ENCODE results near the gene LAMC3. TPM values are rescaled to one million over a fixed set of nuclear protein-coding genes. Genes with fewer than 3 reads are reported as not detected.

LAMC3 gene
- total and polyA plus RNA-seq, 9 of the 15 experiments (the other 6 are each of a cell fraction or from before 2014, with no cell fraction given) = 0.10 TPM; not detected in 8

DNA sequence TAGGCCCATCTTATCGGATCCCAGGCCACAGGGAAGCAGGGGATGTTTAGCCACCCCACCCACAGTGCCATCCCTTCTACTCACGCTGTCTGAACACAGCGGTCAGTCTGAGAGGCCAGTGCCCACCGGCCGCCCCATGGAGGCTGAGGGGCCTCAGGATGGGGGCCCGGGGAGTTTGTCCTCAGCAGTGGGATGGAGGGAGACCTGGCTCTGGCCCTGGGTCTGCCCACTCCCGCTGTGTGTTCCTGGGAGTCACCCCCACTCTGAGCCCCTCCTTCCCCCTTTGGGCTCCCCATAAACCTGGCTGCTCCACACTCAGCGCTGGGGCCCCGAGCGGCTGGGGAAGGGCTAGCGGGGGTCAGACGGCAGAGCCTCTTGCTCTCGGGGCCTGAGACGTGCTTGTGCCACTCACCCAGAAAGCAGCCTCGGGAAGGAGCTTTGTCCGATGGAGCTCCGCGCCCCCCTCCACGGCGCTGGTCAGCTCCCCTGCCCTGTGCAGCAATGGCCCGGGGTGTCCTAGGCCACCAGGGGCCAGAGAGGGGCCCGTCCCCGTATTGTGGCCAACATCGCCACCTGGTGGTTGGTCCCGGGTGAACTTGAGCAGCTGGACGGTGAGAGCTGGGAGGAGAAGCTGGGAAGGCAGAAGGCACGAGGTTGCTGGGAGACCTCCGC lies 10.9 kb upstream of the LAMC3 start:
- CTCF ChIA-PET (ENCODE audit: low intra/inter-chr PET ratio) = interaction anchor here (0.6 to 4.5 kb wide), 12 partner anchors 16 to 291 kb away, joined by 3 to 44 read pairs (median 5); no protein-coding TSS in a partner anchor
- H3K9me3 ChIP-seq (replicated peaks; ENCODE audit: control insufficient read depth, insufficient read depth, low read depth, low read length) = no peaks in the 10 kb centered on the region; the same call in 1 of the 2 replicates
- H3K9ac ChIP-seq (ENCODE audit: insufficient read depth in 1 of 2, low read depth in 2 of 2, low read length in 2 of 2) = peak overlapping the region in 1 of 2 experiments; percentile 45; a peak in 2 of 4 replicates
- peak; percentile 94 for ATAC-seq
- in situ Hi-C loops (cut with MboI) (loop anchor here (5.0 to 25.0 kb wide), 2 partner anchors 126 to 286 kb away; no protein-coding TSS in a partner anchor), intact Hi-C loops (cut with micrococcal nuclease) (loop anchor here (1.0 to 2.0 kb wide), 6 partner anchors 48 to 227 kb away; no protein-coding TSS in a partner anchor)
- TF ChIP-seq, protein P1, sequence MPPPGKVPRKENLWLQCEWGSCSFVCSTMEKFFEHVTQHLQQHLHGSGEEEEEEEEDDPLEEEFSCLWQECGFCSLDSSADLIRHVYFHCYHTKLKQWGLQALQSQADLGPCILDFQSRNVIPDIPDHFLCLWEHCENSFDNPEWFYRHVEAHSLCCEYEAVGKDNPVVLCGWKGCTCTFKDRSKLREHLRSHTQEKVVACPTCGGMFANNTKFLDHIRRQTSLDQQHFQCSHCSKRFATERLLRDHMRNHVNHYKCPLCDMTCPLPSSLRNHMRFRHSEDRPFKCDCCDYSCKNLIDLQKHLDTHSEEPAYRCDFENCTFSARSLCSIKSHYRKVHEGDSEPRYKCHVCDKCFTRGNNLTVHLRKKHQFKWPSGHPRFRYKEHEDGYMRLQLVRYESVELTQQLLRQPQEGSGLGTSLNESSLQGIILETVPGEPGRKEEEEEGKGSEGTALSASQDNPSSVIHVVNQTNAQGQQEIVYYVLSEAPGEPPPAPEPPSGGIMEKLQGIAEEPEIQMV (tag; conservative IDR thresholded peaks at IDR 0.05; ENCODE audit: low read depth) = no peak
- TF ChIP-seq FOS (IDR thresholded peaks at IDR 0.05; ENCODE audit: extremely low read depth, insufficient read length) = no peak
- TF ChIP-seq, protein P2, sequence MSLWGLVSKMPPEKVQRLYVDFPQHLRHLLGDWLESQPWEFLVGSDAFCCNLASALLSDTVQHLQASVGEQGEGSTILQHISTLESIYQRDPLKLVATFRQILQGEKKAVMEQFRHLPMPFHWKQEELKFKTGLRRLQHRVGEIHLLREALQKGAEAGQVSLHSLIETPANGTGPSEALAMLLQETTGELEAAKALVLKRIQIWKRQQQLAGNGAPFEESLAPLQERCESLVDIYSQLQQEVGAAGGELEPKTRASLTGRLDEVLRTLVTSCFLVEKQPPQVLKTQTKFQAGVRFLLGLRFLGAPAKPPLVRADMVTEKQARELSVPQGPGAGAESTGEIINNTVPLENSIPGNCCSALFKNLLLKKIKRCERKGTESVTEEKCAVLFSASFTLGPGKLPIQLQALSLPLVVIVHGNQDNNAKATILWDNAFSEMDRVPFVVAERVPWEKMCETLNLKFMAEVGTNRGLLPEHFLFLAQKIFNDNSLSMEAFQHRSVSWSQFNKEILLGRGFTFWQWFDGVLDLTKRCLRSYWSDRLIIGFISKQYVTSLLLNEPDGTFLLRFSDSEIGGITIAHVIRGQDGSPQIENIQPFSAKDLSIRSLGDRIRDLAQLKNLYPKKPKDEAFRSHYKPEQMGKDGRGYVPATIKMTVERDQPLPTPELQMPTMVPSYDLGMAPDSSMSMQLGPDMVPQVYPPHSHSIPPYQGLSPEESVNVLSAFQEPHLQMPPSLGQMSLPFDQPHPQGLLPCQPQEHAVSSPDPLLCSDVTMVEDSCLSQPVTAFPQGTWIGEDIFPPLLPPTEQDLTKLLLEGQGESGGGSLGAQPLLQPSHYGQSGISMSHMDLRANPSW (CRISPR knock-in tag; IDR thresholded peaks at IDR 0.05) = peak; percentile 100
- TF ChIP-seq, protein P3, sequence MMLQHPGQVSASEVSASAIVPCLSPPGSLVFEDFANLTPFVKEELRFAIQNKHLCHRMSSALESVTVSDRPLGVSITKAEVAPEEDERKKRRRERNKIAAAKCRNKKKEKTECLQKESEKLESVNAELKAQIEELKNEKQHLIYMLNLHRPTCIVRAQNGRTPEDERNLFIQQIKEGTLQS (IDR thresholded peaks at IDR 0.05) = no peak
- TF ChIP-seq, protein P3 (CRISPR knock-in tag; conservative IDR thresholded peaks at IDR 0.05) = peak; percentile 83
- TF ChIP-seq, protein P4, sequence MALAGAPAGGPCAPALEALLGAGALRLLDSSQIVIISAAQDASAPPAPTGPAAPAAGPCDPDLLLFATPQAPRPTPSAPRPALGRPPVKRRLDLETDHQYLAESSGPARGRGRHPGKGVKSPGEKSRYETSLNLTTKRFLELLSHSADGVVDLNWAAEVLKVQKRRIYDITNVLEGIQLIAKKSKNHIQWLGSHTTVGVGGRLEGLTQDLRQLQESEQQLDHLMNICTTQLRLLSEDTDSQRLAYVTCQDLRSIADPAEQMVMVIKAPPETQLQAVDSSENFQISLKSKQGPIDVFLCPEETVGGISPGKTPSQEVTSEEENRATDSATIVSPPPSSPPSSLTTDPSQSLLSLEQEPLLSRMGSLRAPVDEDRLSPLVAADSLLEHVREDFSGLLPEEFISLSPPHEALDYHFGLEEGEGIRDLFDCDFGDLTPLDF (CRISPR knock-in tag; IDR thresholded peaks at IDR 0.05) = peak; percentile 87
- TF ChIP-seq, protein P5, sequence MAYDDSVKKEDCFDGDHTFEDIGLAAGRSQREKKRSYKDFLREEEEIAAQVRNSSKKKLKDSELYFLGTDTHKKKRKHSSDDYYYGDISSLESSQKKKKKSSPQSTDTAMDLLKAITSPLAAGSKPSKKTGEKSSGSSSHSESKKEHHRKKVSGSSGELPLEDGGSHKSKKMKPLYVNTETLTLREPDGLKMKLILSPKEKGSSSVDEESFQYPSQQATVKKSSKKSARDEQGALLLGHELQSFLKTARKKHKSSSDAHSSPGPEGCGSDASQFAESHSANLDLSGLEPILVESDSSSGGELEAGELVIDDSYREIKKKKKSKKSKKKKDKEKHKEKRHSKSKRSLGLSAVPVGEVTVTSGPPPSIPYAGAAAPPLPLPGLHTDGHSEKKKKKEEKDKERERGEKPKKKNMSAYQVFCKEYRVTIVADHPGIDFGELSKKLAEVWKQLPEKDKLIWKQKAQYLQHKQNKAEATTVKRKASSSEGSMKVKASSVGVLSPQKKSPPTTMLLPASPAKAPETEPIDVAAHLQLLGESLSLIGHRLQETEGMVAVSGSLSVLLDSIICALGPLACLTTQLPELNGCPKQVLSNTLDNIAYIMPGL (CRISPR knock-in tag; IDR thresholded peaks at IDR 0.05) = peak; percentile 94
- TF ChIP-seq, protein P6, sequence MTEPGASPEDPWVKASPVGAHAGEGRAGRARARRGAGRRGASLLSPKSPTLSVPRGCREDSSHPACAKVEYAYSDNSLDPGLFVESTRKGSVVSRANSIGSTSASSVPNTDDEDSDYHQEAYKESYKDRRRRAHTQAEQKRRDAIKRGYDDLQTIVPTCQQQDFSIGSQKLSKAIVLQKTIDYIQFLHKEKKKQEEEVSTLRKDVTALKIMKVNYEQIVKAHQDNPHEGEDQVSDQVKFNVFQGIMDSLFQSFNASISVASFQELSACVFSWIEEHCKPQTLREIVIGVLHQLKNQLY (CRISPR knock-in tag; conservative IDR thresholded peaks at IDR 0.05) = peak in 1 of 2 experiments; percentile 90; a peak in 1 of 4 replicates
- peak; percentile 86 for FAIRE-seq
- BruUV-seq (replicated peaks) = no TSS peak
- no peak overlapping the region for H3K27ac ChIP-seq (ENCODE audit: extremely low read depth, low read depth, low read length)
- POLR2A ChIA-PET = interaction anchor here (0.5 to 13.1 kb wide), 37 partner anchors 7 to 1218 kb away, joined by 3 to 131 read pairs (median 4); partner anchors contain the start of genes LAMC3 and NUP214
- DNase-seq (ENCODE audit: extremely low read depth in 1 of 4, low spot score in 3 of 4) = peak; percentile 66 to 100 (median 100)
- 3% methylated on average over 28 of the region's 28 CpGs for whole genome bisulfite sequencing (ENCODE audit: insufficient coverage, low coverage, missing lambda C conversion rate)
- peaks cover 0 to 24% of the 10 kb centered on the region in 2 experiments; a peak in 3 of 5 replicates for H3K4me1 ChIP-seq (replicated peaks in 1 of 2; ENCODE audit: control insufficient read depth in 2 of 2, insufficient read depth in 2 of 2, low read length in 2 of 2)
- H3K4me2 ChIP-seq (ENCODE audit: insufficient read depth, low read length) = no peak overlapping the region
- peak overlapping the region; percentile 0; the same call in 1 of the 2 replicates for H2AFZ ChIP-seq (ENCODE audit: low read depth, low read length)
- H3K36me3 ChIP-seq (ENCODE audit: control insufficient read depth, insufficient read depth, low read length) = no peaks in the 10 kb centered on the region
- no peak overlapping the region for H3K4me3 ChIP-seq
- peaks cover 80% of the 10 kb centered on the region for H4K20me1 ChIP-seq (replicated peaks; ENCODE audit: control insufficient read depth, insufficient read depth, low read length)
- H3K9me1 ChIP-seq (ENCODE audit: control insufficient read depth, insufficient read depth, low read length) = peaks cover 3% of the 10 kb centered on the region
- H3K27me3 ChIP-seq (ENCODE audit: control insufficient read depth in 2 of 2, insufficient read depth in 2 of 2, low read length in 2 of 2) = peaks cover 71 to 97% of the 10 kb centered on the region in 2 experiments
- no peaks in the 10 kb centered on the region for H3K79me2 ChIP-seq (ENCODE audit: control insufficient read depth, insufficient read depth, low read length)

Measured in K562 (cell line).